Chondrocyte (in vitro differentiated cells): ENCODE results near the gene ZG16. TPM values are rescaled to one million over a fixed set of nuclear protein-coding genes. Genes with fewer than 3 reads are reported as not detected.
"Not testable (repeated sequence)": the region's sequence is repeated elsewhere in the genome, so short reads cannot be mapped to it uniquely, and the experiment has no call there.

Experiments
- DNase-seq: peaks from one replicate; pipeline ENCODE4 v3.0.0; 2021; ENCODE audit warnings: mixed read lengths, low spot score
- H3K27ac Mint-ChIP-seq: one replicate; pipeline ENCODE4 v1.8.0; 2021; ENCODE audit warnings: mild to moderate bottlenecking, moderate library complexity, mixed read lengths; ENCODE audit not compliant: unreplicated experiment
- H3K27me3 Mint-ChIP-seq: 2 replicates; pipeline ENCODE4 v1.8.0; 2021; ENCODE audit warnings: low read depth, mixed read lengths
- H3K36me3 Mint-ChIP-seq: 2 replicates; pipeline ENCODE4 v1.8.0; 2021; ENCODE audit warnings: low read depth, mixed read lengths
- H3K4me1 Mint-ChIP-seq: 2 replicates; pipeline ENCODE4 v1.8.0; 2021; ENCODE audit warnings: low read depth, mild to moderate bottlenecking, mixed read lengths
- H3K4me3 Mint-ChIP-seq: one replicate; pipeline ENCODE4 v1.8.0; 2021; ENCODE audit warnings: mild to moderate bottlenecking, moderate library complexity, mixed read lengths; ENCODE audit not compliant: unreplicated experiment
- H3K9me3 Mint-ChIP-seq: 2 replicates; pipeline ENCODE4 v1.8.0; 2021; ENCODE audit warnings: low read depth, mixed read lengths
- CTCF ChIP-seq: fragments of 200-600 bp; sonication (generic); IDR thresholded peaks from 2 replicates; pipeline ENCODE4 v1.5.0; 2021; ENCODE audit warnings: antibody characterized with exemption, mild to moderate bottlenecking, moderate library complexity
- total RNA-seq: library from RNA; stranded (reverse); gene quantifications from 3 replicates; pipeline ENCODE4 v1.2.1, GENCODE V29; 2021

ZG16 gene
- total RNA-seq, 1 donor from 2014 or later, result not detected

- no peak for DNase-seq
- Mint-ChIP-seq H3K4me1 (no peaks in the 10 kb centered on the region), H3K9me3 (no peaks in the 10 kb centered on the region), H3K36me3 (no peaks in the 10 kb centered on the region), H3K4me3 (no peak overlapping the region), H3K27me3 (peaks cover 4% of the 10 kb centered on the region), H3K27ac (no peak overlapping the region)
- no peak for TF ChIP-seq CTCF
These were observed 3.3 kb upstream of the ZG16 start for GRCh38 chr16:29774730-29775129.

GRCh38 chr16:29775742-29776408, 2.2 kb upstream of the ZG16 start:
- Mint-ChIP-seq H3K27me3 (peaks cover 5% of the 10 kb centered on the region), H3K36me3 (no peaks in the 10 kb centered on the region), H3K9me3 (no peaks in the 10 kb centered on the region), H3K27ac (no peak overlapping the region), H3K4me3 (no peak overlapping the region), H3K4me1 (no peaks in the 10 kb centered on the region)
- TF ChIP-seq CTCF, result no peak
- no peak for DNase-seq

GRCh38 chr16:29779474-29779873, 1.4 kb downstream of the ZG16 start:
- Mint-ChIP-seq H3K27me3 (peaks cover 10% of the 10 kb centered on the region), H3K36me3 (no peaks in the 10 kb centered on the region), H3K4me3 (no peak overlapping the region), H3K27ac (no peak overlapping the region), H3K9me3 (no peaks in the 10 kb centered on the region), H3K4me1 (no peaks in the 10 kb centered on the region)
- DNase-seq, result no peak
- TF ChIP-seq CTCF, result no peak

GRCh38 chr16:29783094-29783953, 5.3 kb downstream of the ZG16 start:
- DNase-seq, H3K4me3 Mint-ChIP-seq, H3K9me3 Mint-ChIP-seq, H3K27me3 Mint-ChIP-seq, H3K27ac Mint-ChIP-seq, H3K36me3 Mint-ChIP-seq: not testable (repeated sequence)
- peaks cover 10% of the 10 kb centered on the region for H3K4me1 Mint-ChIP-seq

GRCh38 chr16:29784157-29784556, 6.1 kb downstream of the ZG16 start:
- no peak for DNase-seq
- Mint-ChIP-seq H3K9me3 (no peaks in the 10 kb centered on the region), H3K27me3 (peaks cover 6% of the 10 kb centered on the region), H3K36me3 (no peaks in the 10 kb centered on the region), H3K27ac (no peak overlapping the region), H3K4me1 (peaks cover 10% of the 10 kb centered on the region), H3K4me3 (no peak overlapping the region)
- no peak for TF ChIP-seq CTCF
